LNCAP (cell line): ENCODE results near the gene FLCN.

Source experiments
- TF ChIP-seq, protein P1 (sequence below): fragments of 450-650 bp; IDR thresholded peaks from 2 replicates; pipeline ENCODE4 v1.5.1; 2017; ENCODE audit warnings: mild to moderate bottlenecking

The FLCN gene

DNA sequence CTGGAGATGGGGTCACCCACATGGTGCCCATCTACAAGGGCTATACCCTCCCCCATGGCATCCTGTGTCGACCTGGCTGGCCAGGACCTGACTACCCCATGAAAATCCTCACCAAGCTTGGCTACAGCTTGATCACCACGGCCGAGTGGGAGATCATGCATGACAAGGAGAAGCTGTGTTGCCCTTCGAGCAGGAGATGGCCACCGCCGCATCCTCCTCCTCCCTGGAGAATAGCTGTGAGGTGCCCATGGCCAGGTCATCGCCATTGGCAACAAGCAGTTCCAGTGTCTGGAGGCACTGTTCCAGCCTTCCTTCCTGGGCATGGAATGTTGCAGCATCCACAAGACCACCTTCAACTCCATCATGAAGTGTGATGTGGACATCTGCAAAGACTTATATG is 5.3 kb upstream of the FLCN start:
- TF ChIP-seq, protein P1, sequence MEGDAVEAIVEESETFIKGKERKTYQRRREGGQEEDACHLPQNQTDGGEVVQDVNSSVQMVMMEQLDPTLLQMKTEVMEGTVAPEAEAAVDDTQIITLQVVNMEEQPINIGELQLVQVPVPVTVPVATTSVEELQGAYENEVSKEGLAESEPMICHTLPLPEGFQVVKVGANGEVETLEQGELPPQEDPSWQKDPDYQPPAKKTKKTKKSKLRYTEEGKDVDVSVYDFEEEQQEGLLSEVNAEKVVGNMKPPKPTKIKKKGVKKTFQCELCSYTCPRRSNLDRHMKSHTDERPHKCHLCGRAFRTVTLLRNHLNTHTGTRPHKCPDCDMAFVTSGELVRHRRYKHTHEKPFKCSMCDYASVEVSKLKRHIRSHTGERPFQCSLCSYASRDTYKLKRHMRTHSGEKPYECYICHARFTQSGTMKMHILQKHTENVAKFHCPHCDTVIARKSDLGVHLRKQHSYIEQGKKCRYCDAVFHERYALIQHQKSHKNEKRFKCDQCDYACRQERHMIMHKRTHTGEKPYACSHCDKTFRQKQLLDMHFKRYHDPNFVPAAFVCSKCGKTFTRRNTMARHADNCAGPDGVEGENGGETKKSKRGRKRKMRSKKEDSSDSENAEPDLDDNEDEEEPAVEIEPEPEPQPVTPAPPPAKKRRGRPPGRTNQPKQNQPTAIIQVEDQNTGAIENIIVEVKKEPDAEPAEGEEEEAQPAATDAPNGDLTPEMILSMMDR: no peak

- TF ChIP-seq, protein P1: no peak
Observed at GRCh38 chr17:17241656-17242055, 4.7 kb upstream of the FLCN start.

DNA sequence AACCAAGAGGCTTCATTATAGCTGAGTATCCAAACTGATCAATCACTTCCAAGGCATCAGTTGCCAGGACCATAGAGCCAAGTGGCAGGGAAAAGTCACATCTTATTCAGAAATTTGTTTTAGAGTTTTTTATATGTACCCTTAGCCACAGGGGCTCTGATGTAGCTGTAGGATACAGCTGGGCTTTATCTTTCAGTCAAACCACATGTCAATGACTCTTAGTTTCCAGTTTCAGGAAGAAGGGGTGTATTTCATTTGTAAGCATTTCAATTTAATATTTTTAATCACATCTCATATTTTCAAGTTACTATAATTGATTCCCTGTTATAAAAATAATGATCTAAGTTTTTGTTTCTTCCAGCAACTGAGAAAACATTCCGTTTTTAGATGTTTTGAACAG is 2.9 kb upstream of the FLCN start:
- TF ChIP-seq, protein P1: no peak

DNA sequence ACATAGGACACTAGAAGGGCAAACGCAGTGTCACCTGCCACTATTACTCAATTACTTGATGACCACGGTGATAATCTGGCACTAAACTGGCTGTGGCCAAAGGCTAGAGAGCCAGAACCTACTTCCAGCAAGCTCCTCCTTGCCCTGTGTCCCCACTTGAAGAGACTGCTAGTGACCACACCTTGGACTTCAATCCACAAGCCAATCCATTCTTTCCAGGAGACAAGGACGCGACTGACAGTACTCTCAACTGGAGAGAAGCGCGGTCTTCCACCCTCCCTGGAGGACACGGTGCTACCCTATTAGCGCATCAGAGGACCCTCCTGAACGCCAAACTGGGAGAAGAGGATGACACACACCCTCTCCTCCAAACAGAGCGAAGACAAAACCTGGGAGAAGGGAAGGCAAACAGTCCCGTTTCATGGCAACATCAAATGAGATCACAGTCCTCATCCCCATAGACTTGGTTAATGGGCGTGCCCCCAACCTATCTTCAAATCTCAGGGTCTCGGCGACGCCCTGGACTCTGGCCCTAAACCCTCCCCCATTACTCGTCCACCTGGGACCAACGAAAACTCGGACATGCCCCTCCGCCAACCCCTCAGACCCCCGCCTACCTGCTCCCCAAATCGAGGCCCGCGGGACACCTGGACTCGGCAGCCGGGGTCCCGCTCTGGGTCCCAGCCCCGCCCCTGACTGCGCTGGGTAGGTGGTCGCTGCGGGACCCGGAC is 508 bp downstream of the FLCN start:
- TF ChIP-seq, protein P1: no peak

GRCh38 chr17:17235212-17236174 is 1.5 kb downstream of the FLCN start:
- TF ChIP-seq, protein P1: no peak

DNA sequence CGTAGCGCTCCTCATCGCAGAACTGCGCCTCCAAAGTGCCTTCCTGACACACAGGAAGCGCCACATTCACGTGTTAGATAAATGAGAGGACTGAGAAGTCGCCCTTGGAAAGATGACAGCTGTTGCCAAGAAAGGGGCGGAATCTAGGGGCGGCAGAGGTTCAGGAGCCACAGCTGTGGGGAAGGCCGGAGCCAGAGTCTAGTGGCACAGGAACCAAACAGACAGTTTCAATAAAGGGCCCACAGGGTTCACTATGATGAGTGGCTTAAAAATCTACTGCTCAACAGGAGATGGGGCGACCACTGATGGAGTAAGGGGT is 4.7 kb downstream of the FLCN start:
- TF ChIP-seq, protein P1: no peak

DNA sequence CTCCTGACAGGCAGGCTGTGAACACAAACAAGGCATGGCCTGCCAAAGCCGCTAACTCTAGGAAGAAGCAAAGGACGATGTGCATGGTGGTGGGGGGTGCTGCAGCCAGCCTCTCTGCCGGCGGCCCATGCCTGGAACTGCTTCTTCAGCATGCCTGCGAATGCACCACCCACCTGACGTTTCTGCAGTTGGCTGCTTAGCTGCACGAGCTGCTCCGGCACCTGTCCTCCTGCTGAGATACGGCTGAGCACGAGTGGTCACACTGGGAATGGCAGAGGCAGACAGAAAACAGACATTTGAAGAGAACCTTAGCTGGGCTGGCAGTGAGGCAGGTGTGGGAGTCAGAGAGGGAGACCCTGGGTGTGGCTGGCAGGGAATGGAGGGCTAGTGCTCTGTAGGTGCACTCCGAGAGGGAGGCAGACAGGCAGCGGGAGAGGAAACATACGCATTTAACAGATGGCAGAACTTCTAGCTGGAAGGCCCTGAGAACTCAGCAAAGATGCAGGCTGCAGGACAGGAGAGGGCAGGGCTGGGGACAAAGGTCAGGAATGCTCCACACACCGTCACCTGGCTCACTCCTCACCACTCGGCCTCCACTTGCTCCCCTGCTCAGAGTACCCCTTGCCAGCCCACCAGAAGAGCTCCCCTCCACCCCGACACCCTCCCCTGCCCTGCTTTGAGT is 5.2 kb downstream of the FLCN start:
- TF ChIP-seq, protein P1: no peak
